HG02884 (cell line): Measurements from ENCODE around the gene SLAMF1.

ENCODE experiments used
- ATAC-seq: cut with Tn5 transposase; IDR thresholded peaks from one replicate; pipeline ENCODE4 v1.9.1; 2021; ENCODE audit warnings: mild to moderate bottlenecking, moderate library complexity; ENCODE audit not compliant: unreplicated experiment

SLAMF1 gene

DNA sequence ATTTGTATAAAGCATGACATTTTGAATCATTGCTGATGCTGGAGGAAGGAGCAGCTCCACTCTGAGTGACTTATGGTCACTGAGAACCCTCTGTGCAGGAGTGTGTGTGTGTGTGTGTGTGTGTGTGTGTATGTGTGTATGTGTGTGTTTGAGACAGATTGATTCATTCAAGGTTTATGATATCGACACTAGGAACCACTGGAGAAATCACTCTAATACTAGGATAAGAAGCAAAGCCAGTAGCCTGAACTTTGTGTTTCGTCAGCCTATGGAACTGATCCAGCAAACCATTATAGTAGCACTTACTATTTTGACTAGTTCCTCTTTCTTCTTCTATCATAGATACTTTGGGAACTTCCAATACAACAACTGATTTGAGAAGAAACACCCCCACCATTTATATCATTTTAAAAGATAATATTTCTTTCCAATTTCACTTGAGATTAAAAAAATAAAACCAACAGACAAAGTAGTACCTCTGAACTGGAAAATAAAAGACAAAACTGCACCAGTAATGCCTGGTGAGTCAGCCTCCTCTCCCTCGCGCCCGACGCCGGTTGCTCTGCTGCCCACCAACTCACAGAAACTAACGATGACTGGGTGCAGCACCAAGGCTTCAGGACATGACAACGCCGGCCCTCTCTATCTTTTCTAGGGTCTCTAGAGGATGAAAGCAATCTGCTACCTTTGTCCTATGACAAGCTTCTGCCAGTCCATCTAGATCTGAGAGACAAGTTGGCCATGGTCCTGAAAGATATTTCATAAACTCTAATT lies 20.9 kb downstream of the SLAMF1 start:
- no peak for ATAC-seq

- no peak for ATAC-seq
Observed at GRCh38 chr1:160625321-160625720, 21.5 kb downstream of the SLAMF1 start.

GRCh38 chr1:160624464-160624863 lies 22.4 kb downstream of the SLAMF1 start:
- no peak for ATAC-seq

- no peak for ATAC-seq
Observed at GRCh38 chr1:160623862-160624261, 23.0 kb downstream of the SLAMF1 start.

DNA sequence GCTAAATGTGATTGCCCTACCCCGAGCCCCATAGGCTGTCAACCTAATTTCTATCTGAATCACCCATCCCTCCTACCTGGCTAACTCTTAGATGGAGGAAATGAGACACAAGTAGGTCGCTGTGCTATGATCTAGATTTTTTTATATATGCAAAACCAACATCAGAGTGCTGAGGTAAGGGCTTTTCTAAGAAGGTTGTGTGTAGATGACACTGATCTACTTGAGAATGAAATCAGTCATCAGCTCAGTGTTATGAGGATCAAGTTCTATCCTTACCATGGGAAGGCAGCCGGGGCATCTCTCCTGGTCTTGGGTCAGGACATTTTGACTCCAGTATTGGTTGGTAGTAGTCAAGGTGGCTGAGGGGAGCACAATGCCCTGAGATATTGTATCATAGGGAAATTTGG lies 23.6 kb downstream of the SLAMF1 start:
- ATAC-seq, result no peak

DNA sequence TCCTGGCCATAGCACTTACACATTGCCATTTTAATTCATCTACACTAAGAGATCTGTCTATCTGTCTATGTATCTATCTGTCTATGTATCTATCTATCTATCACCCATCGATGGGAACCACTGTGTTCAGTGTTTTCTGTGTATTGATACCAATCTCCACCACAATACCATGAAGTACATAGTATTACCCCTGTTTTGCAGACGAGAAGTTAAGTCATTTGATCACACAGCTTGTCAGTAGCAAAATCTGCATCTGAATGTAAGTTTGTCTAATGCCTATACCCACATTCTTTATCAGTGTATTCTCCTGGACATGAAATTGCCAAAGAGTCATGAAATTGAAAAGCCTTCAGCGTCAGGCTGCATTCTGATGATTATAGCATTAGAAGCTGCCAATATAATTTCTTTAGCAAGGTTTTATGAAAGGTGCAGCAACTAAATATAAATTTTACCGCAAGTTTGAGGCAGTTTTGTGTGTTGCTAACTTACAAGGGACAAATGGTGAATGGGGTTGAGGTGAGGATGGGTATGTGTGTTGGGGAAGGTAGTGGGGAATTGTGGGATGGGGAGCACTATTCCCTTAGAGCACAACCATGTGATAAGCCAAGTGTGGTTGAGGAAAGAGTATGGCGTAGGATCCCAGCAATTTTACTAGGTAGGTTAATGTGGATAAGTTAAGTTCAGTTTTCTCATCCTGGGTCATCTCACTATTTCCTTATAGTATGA lies 24.2 kb downstream of the SLAMF1 start:
- no peak for ATAC-seq

- no peak for ATAC-seq
Observed at GRCh38 chr1:160621633-160622413, 25.0 kb downstream of the SLAMF1 start.

GRCh38 chr1:160620942-160621632 lies 25.8 kb downstream of the SLAMF1 start:
- no peak for ATAC-seq

- ATAC-seq, result no peak
Observed at GRCh38 chr1:160619742-160620277, 27.0 kb downstream of the SLAMF1 start.

DNA sequence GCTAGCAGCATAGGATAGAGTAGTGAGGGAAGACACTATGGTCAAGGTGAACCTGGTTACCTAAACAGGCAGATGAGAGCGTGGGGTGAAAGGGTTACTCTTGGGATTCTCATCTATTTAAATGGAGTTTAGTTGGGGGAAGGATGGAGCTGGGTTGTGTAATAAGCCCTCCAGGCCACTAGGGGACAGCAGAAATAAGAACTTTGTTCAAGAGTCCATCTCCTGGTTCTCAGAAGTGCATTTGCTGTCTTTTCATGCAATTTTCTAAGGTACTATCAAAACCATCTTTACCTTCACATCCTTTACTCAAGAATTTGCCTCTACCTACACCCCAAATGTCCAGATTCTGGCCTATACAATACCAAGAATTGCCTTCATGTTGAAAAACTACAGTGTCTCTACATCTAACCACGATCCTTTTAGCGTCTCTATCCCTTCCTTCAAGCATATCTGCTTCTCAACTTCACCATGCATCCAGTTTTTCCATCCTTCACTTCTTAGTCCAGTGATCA lies 28.0 kb downstream of the SLAMF1 start:
- no peak for ATAC-seq

DNA sequence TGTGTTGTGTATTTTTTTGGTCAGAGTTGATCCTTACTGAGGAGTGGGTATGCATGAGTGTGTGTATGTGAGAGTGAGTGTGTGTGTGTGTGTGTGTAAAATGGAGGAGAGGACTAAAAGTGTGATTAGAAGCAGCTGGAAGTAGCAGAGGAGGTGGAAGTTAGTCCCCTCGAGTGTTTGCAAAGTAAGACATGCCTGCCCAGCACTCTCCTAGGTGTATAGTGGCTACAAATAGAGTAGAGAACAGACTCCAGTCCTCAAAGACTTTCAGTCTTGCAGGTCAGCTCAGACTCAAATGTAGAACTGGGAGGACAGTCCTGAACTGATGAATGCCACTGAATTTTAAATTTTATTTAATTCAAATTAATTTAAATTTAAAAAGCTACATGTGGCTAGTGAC lies 28.5 kb downstream of the SLAMF1 start:
- no peak for ATAC-seq

DNA sequence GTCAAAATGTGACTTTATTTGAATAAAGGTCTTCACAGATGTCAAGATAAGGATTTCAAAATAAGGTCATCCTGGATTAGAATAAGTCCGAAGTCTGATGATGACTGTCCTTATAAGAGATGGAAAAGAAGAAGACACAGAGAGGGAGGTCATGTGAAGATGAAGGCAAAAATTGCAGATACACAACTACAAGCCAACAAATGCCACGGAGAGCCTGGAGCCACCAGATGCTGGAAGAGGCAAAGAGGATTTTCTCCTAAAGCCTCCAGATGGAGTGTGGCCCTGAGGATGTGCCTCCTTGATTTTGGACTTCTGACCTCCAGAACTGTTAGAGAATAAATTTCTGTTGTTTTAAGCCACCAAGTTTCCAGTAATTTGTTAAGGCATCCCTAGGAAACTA lies 31.2 kb downstream of the SLAMF1 start:
- no peak for ATAC-seq

DNA sequence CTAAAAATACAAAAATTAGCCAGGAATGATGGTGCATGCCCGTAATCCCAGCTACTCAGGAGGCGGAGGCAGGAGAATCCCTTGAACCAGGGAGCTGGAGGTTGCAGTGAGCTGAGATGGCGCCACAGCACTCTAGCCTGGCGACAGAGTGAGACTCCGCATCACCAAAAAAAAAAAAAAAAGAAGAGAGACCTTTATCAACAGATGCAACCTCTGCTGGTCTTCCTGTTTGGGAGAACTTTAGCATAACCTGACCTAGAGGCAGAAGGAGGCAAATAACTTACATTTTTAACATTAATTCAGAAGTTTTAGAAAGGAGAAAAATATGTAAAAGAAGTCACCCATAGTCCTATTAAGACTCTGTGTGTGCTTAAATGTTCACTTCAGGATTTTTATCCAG lies 32.4 kb downstream of the SLAMF1 start:
- no peak for ATAC-seq

DNA sequence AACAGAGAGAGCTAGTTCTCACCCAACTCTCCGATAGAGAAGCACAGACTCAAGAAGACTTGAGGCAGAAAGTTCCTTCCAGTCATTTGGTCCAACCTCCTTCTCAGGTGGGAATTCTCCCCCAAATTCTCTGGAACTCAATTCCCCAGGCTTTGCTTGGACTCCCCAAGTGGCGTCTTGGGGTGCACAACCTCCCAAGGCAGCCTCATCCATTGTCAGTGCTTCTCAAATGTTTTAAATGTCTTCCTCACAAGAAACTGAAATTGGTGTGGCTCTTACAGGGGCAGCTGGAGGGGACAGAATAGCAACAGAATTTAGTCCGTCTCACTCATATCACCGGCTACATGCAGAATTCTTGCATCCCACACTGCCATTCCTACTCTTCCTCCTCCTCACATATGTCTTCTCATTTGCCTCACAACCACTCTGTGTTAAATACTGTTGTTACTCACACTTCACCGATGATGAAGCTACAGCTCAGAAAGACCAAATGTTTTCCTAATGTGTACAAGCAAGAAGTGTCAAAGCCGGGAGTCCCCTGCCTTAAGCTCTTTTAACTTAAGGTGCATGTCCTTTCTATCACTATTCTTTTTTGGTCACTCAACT lies 34.1 kb downstream of the SLAMF1 start:
- ATAC-seq, result no peak

- ATAC-seq, result no peak
Observed at GRCh38 chr1:160610569-160611242, 36.1 kb downstream of the SLAMF1 start.

DNA sequence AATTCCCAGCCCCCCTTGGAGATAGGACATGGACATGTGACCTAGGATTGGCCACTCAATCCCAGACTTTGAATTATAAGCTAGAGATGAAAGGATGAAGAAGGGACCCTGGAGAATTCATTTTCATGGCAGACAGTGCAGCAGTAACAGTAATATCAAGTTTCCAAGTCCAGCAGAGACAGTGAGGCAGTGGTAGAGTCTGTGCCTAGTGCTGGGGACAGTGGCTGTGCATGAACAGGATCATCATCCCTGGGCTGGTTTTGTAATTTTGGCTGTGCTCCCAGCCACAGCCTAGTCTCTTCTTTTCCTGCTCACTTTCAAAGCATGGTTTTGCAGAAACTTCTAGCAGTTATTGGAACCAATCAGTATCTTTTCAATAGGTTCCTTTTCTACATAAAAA lies 37.9 kb downstream of the SLAMF1 start:
- no peak for ATAC-seq

GRCh38 chr1:160608514-160608913 lies 38.3 kb downstream of the SLAMF1 start:
- ATAC-seq, result no peak

DNA sequence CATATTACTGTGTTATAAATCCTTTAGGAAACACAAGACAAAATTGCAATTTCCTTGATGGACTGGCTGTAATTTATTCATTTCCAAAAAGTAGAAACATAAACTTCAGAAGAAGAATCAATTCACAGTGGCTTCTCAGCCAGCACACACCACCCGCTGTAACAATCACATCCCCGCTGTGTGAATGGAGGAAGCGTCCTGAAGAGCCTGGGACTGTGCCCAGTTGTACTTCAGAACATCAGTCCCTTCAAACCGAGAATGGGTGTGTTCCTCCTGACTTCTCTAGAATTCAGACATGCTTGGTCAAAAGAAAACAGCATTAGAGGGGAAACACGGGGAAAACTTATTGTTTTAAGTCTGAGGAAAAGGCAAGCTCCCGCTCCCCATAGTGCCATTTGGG lies 38.8 kb downstream of the SLAMF1 start:
- no peak for ATAC-seq

DNA sequence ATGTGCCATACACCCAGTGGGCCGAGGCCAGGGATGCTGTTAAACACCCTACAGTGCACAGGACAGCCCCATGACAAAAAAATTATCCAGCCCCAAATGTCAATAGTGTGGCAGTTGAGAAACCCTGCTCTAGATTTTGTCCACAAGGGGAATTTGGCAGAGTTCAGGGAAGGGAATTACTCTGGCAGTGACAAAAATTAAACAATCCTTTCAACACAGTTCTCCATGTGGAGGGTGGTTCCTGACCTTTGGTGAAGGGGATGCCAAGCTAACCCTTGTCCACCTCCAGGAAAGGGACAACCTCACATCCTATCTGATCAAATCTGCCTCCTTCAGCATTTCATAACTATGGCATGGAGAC lies 39.2 kb downstream of the SLAMF1 start:
- ATAC-seq, result peak; percentile 2
